GM10248 (cell line): ENCODE results near the gene BTBD19.

Experiments
- CTCF ChIA-PET: fragments of 300-600 bp; sonication (Branson Sonifier 250); formaldehyde crosslinking; extraction: SDS; loops from one replicate; lab custom pipeline; 2021; ENCODE audit warnings: antibody characterized with exemption; lab: Yijun Ruan, JAX
- POLR2A ChIA-PET: fragments of 350-650 bp; sonication (Branson Sonifier 250); formaldehyde crosslinking; extraction: SDS; loops from one replicate; lab custom pipeline; 2020; ENCODE audit warnings: antibody characterized with exemption; lab: Yijun Ruan, JAX
- DNase-seq: peaks from one replicate; pipeline ENCODE4 v3.0.0; 2012; ENCODE audit errors: extremely low spot score
- CTCF ChIP-seq: IDR thresholded peaks from 2 replicates; pipeline ENCODE4 v1.5.1; 2012; ENCODE audit warnings: mild to moderate bottlenecking, low read depth; ENCODE audit errors: extremely low read depth, missing control alignments, control extremely low read depth

BTBD19 gene

DNA sequence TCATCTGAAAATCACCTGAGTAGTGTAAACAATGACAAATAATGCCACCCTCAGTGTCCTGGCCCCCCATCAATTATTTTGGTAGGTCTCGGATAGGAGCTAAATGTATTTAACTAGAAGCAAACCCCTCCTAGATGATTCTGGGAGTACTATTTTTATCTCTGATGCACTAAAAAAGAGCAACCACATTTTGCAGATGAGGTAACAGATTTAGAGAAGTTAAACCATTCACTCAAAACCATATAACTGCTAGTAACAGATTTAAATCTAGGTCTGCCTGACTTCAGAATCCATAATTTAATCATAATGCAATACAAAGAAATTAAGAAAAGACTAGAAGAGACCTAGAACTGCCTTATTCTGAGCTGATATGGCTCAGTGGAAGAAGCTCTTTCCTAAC, 52.0 kb downstream of the BTBD19 start:
- no peak for TF ChIP-seq CTCF
- ChIA-PET CTCF (no interaction called here), POLR2A (no interaction called here)
- no peak for DNase-seq

- CTCF ChIA-PET = interaction anchor here (0.7 to 1.5 kb wide), 3 partner anchors 10 to 25 kb away, joined by 3 to 4 read pairs (median 3); no protein-coding TSS in a partner anchor
- no peak for TF ChIP-seq CTCF
- DNase-seq = no peak
- POLR2A ChIA-PET = no interaction called here
Measured at GRCh38 chr1:44860891-44861425, 52.6 kb downstream of the BTBD19 start.

GRCh38 chr1:44862829-44863401, 54.6 kb downstream of the BTBD19 start:
- ChIA-PET POLR2A (interaction anchor here (0.5 kb wide), 1 partner anchor 46 kb away, joined by 4 read pairs; no protein-coding TSS in a partner anchor), CTCF (interaction anchor here (1.6 kb wide), 1 partner anchor 21 kb away, joined by 3 read pairs; no protein-coding TSS in a partner anchor)
- DNase-seq = no peak
- no peak for TF ChIP-seq CTCF
